Activated CD8-positive, alpha-beta memory T cell treated with anti-CD3 and anti-CD28 coated beads for 48 hours (primary cell): ENCODE results near the gene DNMBP.
"Not testable (repeated sequence)": the region's sequence is repeated elsewhere in the genome, so short reads cannot be mapped to it uniquely, and the experiment has no call there.

Experiments used
- DNase-seq, 3 experiments: peaks; one replicate each; pipeline ENCODE4 v3.0.0-alpha.2; 2020; ENCODE audit warnings: low read depth in 2 of 3, low spot score in 2 of 3

The DNMBP gene

DNA sequence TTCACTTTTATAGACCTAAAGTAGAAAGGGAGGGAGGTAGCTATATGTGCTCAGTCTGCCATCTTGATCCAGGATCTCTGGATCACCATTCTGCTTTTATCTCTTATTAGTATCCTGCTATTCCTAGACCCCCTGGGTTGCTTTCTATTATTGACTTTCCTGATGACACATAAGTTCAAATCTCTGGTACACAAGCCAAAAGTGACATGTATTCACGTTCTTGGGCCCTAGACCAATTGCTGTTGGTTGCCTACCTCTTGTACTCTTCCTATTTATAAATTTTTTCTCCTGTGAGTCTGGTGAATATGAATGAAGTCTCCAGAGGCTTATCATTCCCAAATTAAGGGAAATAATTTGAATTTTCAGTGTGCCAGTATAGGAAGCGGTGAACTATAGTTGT, 56.9 kb downstream of the DNMBP start:
- DNase-seq, result no peak

DNA sequence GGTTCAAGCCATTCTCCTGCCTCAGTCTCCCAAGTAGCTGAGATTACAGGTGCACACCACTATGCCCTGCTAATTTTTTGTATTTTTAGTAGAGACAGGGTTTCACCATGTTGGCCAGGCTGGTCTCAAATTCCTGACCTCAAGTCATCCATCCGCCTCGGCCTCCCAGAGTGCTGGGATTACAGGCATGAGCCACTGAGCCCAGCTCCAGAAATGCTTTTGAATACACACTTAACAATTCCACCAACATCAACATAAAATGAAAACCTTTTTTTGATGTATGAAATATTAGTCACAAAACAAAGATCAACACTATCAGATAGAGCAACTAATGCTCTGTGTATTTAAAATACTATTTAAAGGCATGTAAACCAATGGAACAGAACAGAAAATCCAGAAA, 63.7 kb downstream of the DNMBP start:
- not testable (repeated sequence) for DNase-seq

DNA sequence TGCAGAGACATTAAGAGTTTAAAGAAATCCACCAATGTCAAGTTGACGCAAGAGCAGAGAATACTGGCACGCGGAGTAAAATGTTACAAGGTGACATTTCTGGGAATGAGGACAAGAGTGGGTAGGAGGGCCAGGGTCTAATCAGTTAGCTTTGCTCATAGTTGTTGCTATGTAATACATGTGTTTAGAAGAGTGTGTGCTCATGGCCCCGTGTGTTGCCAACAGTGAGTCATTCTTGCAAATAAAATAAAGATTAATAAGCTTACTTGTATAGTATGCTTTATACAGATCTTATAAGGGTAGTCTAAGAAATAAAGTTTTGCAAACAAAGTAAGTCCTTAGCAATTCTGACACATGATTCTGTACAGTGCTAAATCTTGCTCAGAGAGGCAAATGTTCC, 64.5 kb downstream of the DNMBP start:
- DNase-seq, result no peak

DNA sequence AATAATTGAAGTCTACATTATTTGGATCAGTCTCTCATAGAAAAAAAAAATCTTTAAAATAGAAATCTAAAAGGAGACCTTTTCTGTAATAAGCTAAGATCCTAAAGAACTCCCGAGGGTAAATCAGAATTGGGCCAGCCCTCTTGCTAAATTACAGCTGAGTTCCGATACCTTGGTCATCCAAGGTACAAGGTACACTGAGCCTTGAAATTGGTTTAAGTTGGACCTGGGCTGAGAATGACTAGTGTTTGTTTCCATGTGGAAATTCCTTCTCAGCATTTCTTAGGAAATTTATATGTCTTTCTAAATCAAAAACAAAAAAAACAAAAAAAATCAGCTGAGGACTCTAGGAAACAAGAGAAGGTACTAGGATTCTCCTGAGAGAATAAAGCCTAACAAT, 64.9 kb downstream of the DNMBP start:
- DNase-seq, result no peak

DNA sequence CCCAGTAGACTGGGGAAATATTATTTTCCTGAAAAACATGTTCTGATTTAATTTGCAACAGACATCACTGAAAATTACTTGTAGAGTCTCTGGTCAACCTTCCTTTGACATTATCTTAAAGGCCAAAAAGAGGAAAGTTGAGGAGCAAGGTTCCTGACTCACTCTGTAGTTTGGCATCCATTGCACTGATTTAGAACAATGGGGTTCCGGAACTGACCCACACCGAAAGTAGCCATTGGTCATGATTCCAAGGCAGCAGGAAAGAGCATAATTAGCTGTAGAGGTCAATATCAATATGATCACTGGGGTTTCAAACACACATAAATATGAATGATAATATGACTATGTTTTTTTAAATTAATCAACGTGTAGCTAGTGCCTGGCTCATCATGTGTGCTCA, 65.8 kb downstream of the DNMBP start:
- DNase-seq, result no peak

DNA sequence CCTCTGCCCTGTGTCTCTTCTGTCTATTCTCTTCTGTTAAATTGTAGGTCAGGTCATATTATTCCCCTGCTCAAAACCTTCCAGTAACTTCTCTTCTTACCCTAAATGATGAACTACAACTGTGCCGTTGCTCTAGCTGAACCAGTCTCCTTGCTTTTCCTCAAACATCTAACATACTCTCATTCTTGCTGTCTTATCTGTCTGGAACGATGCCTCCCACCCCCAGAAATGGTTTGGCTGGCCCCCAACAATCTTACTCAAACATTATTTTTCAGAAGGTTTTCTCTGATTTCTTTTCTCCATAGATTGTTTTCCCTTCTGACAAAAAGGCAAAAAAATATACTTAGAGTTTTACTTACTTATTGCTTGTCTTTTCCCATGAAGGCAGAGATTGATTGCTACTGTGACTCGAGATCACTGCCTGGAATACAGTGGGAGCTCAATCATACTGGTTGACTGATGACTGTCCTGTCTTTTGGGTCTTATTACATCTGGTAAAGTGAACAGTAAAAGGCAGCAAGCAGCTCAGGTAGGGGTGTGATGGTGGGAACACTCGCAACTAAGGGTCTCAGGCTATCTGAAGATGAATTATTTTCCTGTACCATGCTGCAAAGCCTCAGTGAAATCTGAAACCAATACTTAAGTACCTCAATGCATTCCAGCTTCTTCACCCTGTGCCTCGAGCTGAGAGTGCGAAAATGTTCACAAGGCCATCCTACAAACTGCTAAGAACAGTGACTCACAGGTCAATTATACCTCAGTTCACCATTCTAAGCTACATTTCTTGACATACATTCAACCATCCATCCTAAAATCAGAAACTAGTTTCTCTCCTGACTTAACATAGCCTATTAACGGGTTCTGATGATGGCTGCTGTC, 67.6 kb downstream of the DNMBP start:
- DNase-seq, result no peak

DNA sequence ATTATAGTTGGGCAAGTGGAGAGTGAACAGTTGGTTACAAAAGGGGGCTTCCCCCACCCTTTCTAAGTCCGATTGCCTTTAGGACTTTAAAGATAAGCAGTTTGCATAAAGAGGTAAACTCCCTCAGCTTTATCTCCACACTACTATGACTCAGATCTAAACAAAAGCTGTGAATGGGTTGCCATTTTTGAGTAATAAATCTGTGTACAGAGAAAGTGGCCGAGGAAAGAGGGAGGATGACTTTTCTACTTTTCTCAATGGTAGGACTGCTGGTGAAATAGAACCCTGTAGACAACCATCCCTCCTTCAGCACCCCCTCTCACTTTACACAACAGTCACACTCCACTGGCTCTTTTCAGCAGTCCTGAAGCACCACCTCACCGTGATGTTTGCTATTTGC, 71.2 kb downstream of the DNMBP start:
- DNase-seq, result no peak

DNA sequence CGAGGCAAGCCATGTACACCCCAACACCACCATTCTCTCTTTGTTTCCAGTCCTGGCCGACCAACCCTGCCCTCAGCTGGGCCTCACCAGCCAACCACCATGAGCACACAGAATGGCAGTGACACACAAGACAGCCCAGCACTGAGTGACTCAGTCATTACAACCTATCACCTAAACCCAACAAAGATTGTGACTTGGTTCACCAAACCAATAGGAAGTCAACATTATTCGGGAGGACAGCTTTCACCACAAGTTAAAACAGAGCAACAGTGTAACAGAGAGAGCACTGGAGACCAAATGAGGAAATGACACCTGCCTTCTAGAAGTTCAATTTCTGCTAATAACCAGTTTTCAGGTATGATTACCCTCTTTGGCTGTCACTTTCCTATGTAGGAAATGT, 72.1 kb downstream of the DNMBP start:
- no peak for DNase-seq

DNA sequence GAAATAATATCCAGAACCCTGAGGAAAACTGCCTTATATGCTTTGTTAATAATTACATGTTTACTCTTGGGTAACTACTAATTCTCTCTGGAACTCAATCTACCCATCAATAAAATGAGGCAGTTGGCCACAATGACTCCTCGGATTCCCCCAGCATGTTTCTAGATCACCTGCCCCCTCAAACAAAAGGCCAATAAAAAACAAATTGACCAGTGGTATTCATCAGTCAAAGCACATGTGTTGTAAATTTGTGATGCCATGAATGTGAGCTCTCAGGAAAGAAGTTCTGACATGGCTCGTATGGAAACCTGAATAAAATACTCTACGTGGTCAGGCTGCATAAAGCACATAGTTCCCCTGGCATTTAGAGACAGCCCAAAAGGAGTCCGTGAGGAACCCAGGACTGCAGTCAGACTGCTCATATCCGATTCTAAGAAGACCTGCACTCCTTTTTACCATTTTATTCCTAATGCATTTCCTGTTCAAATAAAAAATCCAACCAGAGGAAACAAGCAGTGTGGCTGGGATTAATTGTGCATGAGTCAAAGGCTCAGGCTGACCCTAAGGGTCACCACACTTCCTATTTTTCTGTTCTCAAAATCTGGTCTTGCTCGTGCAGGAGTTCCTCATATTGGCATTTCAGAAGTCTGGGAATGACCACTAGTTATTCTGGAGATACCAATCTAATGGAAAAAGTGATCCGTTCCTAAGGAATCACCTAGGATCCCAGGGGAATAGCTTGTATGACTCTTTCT, 77.4 kb downstream of the DNMBP start:
- not testable (repeated sequence) for DNase-seq

DNA sequence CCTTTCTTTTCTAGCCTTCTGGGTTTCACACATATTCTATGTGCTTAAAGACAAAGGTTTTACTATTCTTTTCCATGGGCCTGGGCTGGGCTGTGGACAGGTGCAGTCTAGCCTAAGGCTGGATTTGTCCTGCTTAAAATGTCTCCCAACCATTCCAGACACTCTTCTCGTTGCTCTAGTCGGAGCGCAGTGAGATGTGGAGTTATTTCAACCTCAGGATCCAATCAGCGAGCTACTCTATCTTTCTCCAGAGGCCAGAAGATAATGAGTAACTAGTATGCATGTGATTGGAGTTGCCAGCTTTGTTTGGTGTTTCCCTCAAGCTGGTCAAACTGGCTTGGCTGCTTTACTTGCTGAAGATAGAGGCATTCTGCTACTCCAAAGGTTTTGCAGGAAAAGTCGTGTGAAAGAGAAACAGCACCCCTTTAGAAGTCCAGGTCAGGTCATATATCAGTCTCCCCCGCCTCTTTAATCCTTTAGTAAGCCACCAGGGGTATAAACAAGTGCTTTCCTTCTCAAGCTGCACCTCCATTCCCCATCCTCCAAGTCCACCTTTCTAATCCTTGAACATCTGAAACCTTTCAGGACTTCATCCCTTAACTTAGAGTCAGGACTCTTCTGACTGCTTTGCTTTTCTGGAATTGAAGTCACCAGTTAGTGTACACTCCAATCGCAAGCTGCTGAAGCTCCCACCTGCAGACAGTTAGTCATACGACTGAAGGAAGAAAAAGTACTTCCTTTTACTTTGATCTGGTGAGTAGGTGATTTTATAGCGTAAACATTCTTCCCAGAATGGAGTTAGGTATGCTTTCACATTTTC, 78.8 kb downstream of the DNMBP start:
- DNase-seq, result no peak

DNA sequence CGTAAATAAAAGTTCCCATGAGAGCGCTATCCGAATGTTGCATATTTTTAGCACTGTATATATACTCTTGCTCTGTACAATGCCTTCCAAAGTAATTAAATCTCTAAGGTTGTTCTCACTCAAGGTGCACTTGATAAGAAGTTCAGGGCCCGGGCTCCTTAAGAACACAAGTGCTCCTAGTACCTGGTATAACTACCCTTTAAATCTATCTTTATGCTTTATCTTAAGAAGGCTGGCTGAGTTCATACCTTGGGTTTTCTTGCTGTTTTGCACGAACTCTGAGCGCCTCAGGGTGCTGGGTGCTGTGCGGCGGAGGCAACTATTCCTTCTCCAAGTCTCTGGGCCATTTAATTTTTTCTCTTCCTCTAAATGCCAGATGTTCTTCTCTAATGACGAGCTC, 80.4 kb downstream of the DNMBP start:
- no peak for DNase-seq

DNA sequence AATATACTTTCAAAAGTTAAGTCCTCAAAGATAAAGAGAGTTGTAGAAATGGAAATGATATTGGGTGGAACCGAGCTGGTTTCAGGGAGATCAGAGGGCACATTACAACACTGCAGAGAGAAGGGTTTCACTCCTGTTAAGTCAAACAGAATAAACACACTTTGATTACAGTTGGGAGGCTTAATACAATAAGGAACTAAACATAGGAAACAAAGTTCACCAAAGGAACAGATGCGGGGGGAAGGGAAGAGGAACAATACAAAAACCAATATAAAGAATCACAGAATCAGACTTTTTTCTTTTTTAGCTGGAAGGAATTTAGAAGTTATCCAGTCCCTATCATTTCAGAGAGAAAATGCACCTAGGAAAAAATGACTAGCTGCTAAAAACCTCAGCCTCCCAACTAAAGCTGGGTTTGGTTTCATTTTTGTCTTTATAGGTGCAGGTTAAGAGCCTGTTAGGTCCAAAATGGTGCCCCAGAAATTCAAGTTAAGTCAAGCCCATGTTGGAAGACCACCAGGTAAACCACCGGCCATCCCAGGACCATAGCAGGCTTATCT, 81.9 kb downstream of the DNMBP start:
- DNase-seq, result no peak

DNA sequence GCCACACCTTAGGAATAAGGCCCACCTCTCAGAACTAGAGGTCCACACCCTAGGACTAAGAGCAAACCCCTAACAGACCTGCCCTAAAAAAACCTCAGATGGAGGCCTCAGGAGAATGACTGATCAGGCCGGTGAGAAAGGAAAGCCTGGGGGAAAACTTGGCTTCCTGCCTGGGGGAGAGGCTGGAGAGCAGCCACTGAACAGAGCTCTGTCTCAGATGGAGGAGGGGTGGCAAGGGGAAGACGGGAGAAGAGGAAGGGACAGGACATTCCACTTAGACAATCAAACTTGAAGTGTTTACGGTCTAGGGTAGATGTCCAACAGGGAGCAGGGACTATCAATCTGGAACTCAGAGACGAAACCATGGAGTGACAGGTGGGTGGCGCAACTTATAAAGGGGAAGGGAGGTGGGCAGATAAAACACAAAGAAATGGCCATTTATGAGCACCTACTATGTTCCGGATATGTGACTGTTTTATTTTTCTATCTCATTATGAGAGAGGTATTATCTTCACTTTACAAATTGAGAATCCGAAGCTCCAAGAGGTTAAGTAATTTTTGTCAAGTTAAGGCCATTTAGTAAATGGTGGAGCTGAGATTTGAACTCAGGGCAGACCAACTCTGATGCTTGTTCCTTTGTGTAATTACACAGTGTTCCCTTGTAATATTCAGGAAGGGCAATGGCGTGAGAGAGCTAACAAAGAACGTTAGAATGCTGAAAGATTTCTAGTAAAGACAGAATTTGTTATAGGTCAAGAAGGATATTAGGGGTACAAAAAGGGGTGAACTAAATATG, 82.6 kb downstream of the DNMBP start:
- no peak for DNase-seq

DNA sequence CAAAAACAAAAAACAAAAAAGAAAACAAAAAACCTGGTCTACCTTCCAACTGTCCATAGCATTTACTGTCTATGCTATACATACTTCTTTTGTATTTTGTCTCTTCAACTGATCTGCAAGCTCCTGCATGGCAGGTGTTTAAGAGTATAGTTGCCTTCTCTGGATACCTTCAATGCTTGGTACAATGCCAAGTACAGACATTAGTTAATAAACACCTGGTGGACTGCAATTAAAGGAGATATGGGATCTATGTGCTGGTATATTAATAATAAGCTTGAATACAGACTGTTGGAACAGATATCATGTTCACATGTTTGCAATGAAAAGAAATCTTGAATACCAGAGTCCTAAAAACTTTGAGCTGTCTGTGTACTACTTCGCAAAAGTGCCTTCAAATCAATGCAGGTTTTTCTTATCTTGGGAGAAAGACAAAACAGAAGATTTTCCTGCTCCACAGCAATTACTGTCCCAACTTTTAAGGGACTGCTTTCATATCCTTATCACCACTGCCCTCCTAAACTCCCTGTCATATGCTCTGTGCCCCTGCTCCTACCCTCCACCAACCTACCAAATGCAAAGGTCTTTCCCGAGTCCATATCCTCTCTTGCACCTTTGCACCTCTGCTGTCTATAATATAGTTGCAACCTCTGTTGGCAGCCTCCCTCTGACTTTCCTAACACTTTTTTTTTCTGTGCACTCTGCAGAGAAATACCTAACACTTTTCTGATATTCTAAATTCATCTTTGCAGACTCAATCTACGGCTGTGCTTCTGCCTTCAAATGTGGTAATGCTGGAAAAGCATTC, 85.1 kb downstream of the DNMBP start:
- no peak for DNase-seq

DNA sequence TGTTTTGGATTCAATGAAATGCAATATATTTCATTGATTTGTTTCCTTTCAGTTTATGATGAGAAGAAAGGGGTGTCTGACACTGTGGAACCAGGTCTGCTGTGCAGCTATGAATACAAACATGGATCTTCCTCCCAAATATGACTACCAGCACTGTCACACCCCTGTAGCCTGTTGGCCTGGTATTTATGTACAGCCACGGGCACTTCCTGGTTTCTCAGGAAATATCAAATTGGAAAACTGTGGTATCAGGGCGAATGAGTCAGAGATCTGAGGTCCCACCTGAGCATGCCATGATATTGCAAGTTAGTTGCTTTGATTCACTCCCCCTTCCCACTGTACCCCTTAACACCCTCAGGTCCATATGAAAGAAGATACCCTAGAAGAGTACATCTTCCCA, 87.8 kb downstream of the DNMBP start:
- DNase-seq, result no peak

DNA sequence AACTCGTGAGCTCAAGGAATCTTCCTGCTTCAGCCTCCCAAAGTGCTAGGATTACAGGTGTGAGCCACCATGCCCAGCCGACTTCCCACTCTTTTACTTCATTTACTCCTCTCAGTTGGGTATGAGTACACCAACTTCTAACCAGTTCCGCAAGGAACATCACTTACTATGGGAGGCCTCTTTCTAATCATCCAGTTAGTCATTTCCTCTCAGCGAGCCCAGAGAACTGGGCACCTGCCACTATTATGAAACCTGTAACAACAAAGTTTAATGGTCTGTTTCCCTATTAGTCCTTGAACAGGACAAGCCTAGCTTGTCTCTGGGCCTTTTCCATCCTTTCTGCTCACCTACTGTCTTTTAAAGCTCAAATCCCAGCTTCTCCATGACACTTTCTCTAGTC, 88.8 kb downstream of the DNMBP start:
- DNase-seq, result no peak

DNA sequence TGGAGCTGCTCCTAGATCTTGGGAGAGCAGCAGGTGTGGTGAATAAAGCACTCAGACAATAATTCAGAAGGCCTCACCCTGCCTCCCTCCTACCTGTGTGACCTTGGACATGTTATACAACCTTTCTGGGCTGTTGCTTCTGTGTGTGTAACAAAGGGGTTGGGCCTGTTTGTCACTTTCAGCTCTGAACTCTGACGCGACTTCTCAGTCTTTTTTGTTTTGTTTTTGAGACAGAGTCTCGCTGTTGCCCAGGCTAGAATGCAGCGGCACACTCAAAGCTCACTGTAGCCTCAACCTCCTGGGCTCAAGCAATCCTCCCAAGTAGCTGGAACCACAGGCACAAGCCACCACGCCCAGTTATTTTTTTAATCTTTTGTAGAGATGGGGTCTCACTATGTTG, 89.3 kb downstream of the DNMBP start:
- DNase-seq, result no peak

DNA sequence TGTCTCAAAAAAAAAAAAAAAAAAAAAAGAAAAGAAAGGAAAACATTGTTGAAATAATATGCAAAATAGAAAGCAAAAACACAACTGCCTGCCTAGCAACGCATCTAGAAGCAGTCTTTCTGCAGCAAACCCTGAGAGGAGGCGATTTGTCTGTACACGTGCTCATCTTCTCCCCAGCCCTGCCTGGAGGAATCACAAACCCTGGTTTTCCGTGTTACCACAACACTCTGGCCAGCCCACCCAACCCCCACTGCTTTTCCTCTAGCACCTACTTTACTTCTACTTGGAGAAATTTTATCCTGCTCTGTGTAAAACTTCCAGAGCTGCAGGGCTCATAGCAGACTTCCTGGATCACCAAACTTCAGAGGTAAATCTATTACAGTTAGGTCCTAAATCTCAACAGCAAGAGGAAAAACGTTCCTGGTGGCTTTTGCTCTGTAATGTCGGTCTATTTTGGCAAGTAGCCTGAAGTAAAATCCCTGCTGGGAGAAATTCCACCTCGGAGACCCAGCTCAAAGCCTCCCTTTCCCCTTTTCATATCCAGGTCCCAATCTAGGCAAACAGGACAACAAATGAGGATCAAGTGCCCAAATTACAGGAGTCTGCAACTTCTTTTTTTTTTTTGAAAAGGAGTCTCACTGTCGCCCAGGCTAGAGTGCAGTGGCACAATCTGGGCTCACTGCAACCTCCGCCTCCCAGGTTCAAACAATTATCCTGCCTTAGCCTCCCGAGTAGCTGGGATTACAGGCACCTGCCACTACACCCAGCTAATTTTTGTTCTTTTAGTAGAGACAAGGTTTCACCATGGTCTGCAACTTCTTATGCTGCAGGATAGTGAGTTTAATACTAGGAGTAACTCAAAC, 91.6 kb downstream of the DNMBP start:
- no peak for DNase-seq

DNA sequence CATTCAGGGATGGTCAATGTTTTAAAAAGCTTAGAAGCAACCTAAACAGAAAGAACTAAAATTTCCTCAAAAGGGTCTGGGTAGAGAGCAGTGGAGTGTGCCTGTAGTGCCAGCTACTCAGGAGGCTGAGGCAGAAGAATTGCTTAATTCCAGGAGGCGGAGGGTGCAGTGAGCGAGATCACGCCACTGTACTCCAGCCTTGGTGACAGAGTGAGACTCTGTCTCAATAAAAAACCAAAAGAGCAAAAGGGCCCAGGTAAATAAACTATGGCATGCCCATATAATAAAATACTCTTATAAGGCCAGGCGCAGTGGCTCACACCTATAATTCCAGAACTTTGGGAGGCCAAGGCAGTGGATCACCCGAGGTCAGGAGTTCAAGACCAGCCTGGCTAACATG, 93.0 kb downstream of the DNMBP start:
- DNase-seq, result no peak
